ENCODE results near the gene CDK19. TPM values are rescaled to one million over a fixed set of nuclear protein-coding genes. Genes with fewer than 3 reads are reported as not detected.

The CDK19 gene
- total RNA-seq, 6 experiments from 2014 or later, result 2.8 to 7.9 (median 5.5) TPM

- 98% methylated on average over 14 of the region's 62 CpGs for WGBS (ENCODE audit: insufficient coverage, low coverage, low lambda C conversion rate, missing lambda C conversion rate)
- no peak overlapping the region for H3K27ac ChIP-seq
- H3K4me1 ChIP-seq, result no peaks in the 10 kb centered on the region
- intact Hi-C loops (cut with DNase I), result no loop called here
- H3K27me3 ChIP-seq, result no peaks in the 10 kb centered on the region
- H3K4me3 ChIP-seq, result no peak overlapping the region
- TF ChIP-seq POLR2A (IDR thresholded peaks at IDR 0.05), result no peak
- TF ChIP-seq CTCF (IDR thresholded peaks at IDR 0.05), result no peak
- H3K9me3 ChIP-seq, result no peaks in the 10 kb centered on the region
- ATAC-seq (no peak), DNase-seq (no peak)
- H3K36me3 ChIP-seq, result peaks cover 0 to 4% (median 0%) of the 10 kb centered on the region in 4 donors
Observed at GRCh38 chr6:110645685-110646418, 169.4 kb downstream of the CDK19 start.

- H3K4me1 ChIP-seq, result no peaks in the 10 kb centered on the region
- ATAC-seq (no peak), DNase-seq (no peak)
- intact Hi-C loops (cut with DNase I), result no loop called here
- WGBS (ENCODE audit: insufficient coverage, low coverage, low lambda C conversion rate, missing lambda C conversion rate), result 91% methylated on average over 2 of the region's 2 CpGs
- H3K27me3 ChIP-seq, result no peaks in the 10 kb centered on the region
- no peak overlapping the region for H3K4me3 ChIP-seq
- no peaks in the 10 kb centered on the region for H3K9me3 ChIP-seq
- no peak for TF ChIP-seq CTCF (IDR thresholded peaks at IDR 0.05)
- no peak for TF ChIP-seq POLR2A (IDR thresholded peaks at IDR 0.05)
- no peak overlapping the region for H3K27ac ChIP-seq
- H3K36me3 ChIP-seq, result peaks cover 0 to 4% (median 0%) of the 10 kb centered on the region in 4 donors
Observed at GRCh38 chr6:110643175-110643574, 172.1 kb downstream of the CDK19 start.

- intact Hi-C loops (cut with DNase I), result no loop called here
- no peak for ATAC-seq
- Histone ChIP-seq H3K36me3 (peaks cover 0 to 4% (median 0%) of the 10 kb centered on the region in 4 donors), H3K4me1 (no peaks in the 10 kb centered on the region), H3K4me3 (no peak overlapping the region), H3K27me3 (no peaks in the 10 kb centered on the region), H3K9me3 (no peaks in the 10 kb centered on the region), H3K27ac (no peak overlapping the region)
- TF ChIP-seq POLR2A (IDR thresholded peaks at IDR 0.05) (no peak), CTCF (IDR thresholded peaks at IDR 0.05) (no peak)
- no peak for DNase-seq
Observed at GRCh38 chr6:110642711-110643110, 172.6 kb downstream of the CDK19 start.

DNA sequence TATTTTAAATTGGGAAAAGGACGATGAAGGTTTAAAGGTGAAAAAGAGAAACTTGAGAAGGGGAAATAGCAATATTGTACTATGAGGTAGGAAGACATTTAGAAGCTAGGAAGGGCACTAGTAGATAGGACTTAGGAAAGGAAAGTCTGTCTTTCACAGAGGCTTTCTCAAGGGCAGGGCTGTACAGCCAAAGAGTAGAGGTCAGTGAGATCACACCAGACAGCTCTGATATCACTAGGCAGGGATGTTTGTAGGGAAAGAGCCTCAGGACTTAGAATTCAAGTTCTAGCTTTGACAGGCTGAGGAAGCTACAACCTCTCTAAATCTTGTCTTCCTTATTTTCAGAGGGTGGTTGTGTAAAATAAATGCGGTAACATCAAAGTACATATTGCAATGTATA lies 178.5 kb downstream of the CDK19 start:
- H3K4me1 ChIP-seq, result no peaks in the 10 kb centered on the region
- no peaks in the 10 kb centered on the region for H3K36me3 ChIP-seq
- intact Hi-C loops (cut with DNase I), result no loop called here
- no peaks in the 10 kb centered on the region for H3K27me3 ChIP-seq
- DNase-seq (no peak), ATAC-seq (no peak)
- 100% methylated on average over 2 of the region's 2 CpGs for WGBS (ENCODE audit: insufficient coverage, low coverage, low lambda C conversion rate, missing lambda C conversion rate)
- TF ChIP-seq POLR2A (IDR thresholded peaks at IDR 0.05), result no peak
- no peak for TF ChIP-seq CTCF (IDR thresholded peaks at IDR 0.05)
- no peak overlapping the region for H3K27ac ChIP-seq
- no peaks in the 10 kb centered on the region for H3K9me3 ChIP-seq
- no peak overlapping the region for H3K4me3 ChIP-seq

All from right lobe of liver (tissue), 6 donors.